HG03378 (cell line): ENCODE data around the gene MAS1.

Experiments used
- ATAC-seq: cut with Tn5 transposase; IDR thresholded peaks from one replicate; pipeline ENCODE4 v1.9.1; 2021; ENCODE audit warnings: mild to moderate bottlenecking, moderate library complexity; ENCODE audit not compliant: unreplicated experiment

The MAS1 gene

GRCh38 chr6:159879856-159880255 is 10.9 kb upstream of the MAS1 start:
- ATAC-seq, result no peak

GRCh38 chr6:159880412-159880975 is 10.3 kb upstream of the MAS1 start:
- ATAC-seq, result no peak

- no peak for ATAC-seq
Observed at GRCh38 chr6:159884720-159885119, 6.1 kb upstream of the MAS1 start.

- no peak for ATAC-seq
Observed at GRCh38 chr6:159886270-159886669, 4.5 kb upstream of the MAS1 start.

GRCh38 chr6:159887146-159887545 is 3.6 kb upstream of the MAS1 start:
- ATAC-seq, result no peak

- no peak for ATAC-seq
Observed at GRCh38 chr6:159887761-159888160, 3.0 kb upstream of the MAS1 start.

- ATAC-seq, result no peak
Observed at GRCh38 chr6:159890201-159890600, 587 bp upstream of the MAS1 start.

GRCh38 chr6:159892053-159892452 is 1.3 kb downstream of the MAS1 start:
- no peak for ATAC-seq

GRCh38 chr6:159893064-159893463 is 2.3 kb downstream of the MAS1 start:
- ATAC-seq, result no peak

GRCh38 chr6:159894991-159895390 is 4.2 kb downstream of the MAS1 start:
- no peak for ATAC-seq

GRCh38 chr6:159897603-159898002 is 6.8 kb downstream of the MAS1 start:
- ATAC-seq, result no peak

- ATAC-seq, result no peak
Observed at GRCh38 chr6:159898519-159898918, 7.7 kb downstream of the MAS1 start.

GRCh38 chr6:159899994-159900745 is 9.4 kb downstream of the MAS1 start:
- ATAC-seq, result no peak

- no peak for ATAC-seq
Observed at GRCh38 chr6:159902620-159903019, 11.8 kb downstream of the MAS1 start.

GRCh38 chr6:159904497-159904911 is 13.7 kb downstream of the MAS1 start:
- ATAC-seq, result no peak

GRCh38 chr6:159906400-159906799 is 15.6 kb downstream of the MAS1 start:
- ATAC-seq, result no peak

- no peak for ATAC-seq
Observed at GRCh38 chr6:159908535-159908934, 17.7 kb downstream of the MAS1 start.

GRCh38 chr6:159908979-159909378 is 18.2 kb downstream of the MAS1 start:
- ATAC-seq, result no peak

- no peak for ATAC-seq
Observed at GRCh38 chr6:159910342-159910741, 19.6 kb downstream of the MAS1 start.

- no peak for ATAC-seq
Observed at GRCh38 chr6:159913375-159913774, 22.6 kb downstream of the MAS1 start.

- ATAC-seq, result no peak
Observed at GRCh38 chr6:159913862-159914564, 23.2 kb downstream of the MAS1 start.

GRCh38 chr6:159914565-159914923 is 23.8 kb downstream of the MAS1 start:
- no peak for ATAC-seq
